NCI-H345 treated with DMSO at 0.1 percent for 48 hours (cell line): Measurements from ENCODE around the gene COX20.
"Not testable (repeated sequence)": the region's sequence is repeated elsewhere in the genome, so short reads cannot be mapped to it uniquely, and the experiment has no call there.

ENCODE experiments used
- DNase-seq: peaks from one replicate; lab custom pipeline; 2025; ENCODE audit not compliant: unreplicated experiment; lab: John Stamatoyannopoulos, UW

COX20 gene

GRCh38 chr1:244821134-244821533 is 14.3 kb upstream of the COX20 start:
- DNase-seq = no peak

DNA sequence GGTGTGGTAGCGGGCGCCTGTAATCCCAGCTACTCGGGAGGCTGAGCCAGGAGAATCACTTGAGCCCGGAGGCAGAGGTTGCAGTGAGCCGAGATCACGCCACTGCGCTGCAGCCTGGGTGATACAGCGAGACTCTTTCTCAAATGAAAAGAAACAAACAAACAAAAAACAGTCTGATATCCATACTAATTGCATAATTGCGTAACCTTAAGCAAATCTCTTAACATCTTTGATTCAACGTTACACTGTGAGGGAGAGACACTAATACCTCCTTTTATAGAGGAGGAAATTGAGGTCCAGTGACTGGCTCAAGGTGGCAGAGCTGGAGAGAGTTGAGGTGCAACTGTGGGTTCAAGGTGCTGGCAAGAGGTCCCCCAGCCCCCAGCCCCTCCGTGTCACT is 12.6 kb upstream of the COX20 start:
- DNase-seq = no peak

DNA sequence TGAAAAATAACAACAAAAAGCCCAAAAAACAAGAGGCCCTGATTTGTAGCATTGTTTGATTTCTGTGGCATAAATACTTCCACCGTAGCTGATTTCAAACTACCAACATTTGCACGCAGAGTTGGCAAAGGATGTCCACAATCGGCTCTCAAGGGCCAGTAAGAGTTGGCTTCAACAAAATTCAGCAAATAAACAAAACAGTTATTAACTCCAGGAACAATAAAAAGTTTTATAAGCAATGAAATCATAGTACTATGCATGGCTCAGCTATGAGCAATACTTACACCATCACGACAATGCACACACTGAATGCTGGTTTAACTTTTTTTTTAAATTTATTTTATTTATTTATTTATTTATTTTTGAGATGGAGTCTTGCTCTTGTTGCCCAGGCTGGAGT is 8.7 kb upstream of the COX20 start:
- no peak for DNase-seq

- DNase-seq = no peak
Measured at GRCh38 chr1:244830639-244831038, 4.8 kb upstream of the COX20 start.

DNA sequence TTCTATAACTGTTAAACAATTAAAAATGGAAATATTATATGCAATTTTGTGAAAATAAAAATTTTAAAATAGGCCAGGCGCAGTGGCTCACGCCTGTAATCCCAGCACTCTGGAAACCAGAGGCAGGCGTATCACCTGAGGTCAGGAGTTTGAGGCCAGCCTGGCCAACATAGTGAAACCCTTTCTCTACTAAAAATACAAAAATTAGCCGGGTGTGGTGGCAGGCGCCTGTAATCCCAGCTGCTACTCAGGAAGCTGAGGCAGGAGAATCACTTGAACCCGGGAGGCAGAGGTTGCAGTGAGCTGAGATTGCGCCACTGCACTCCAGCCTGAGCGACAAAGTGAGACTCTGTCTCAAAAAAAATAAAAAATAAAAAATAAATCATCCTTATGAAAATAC is 2.2 kb upstream of the COX20 start:
- not testable (repeated sequence) for DNase-seq

- no peak for DNase-seq
Measured at GRCh38 chr1:244833734-244834542, 1.5 kb upstream of the COX20 start.

GRCh38 chr1:244834543-244835275 is 749 bp upstream of the COX20 start:
- peak; percentile 95 for DNase-seq

DNA sequence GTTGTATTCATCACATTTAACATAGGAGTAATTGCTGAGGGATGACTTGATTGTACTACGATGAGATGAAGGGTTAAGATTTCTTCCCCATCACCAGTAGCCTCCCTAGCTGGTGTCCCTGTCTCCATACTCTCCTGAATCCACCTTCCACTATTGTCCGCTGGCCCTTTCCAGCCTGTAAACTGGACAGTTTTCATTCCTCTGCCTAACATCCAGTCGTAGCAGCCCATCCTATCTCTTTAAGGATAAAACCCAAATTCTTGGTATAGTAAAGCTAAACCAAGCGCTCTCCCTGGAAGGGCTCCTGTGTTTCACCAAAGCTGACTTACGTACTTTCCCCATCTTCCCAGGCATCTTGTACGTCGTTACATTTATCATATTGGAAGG is 670 bp downstream of the COX20 start:
- no peak for DNase-seq

DNA sequence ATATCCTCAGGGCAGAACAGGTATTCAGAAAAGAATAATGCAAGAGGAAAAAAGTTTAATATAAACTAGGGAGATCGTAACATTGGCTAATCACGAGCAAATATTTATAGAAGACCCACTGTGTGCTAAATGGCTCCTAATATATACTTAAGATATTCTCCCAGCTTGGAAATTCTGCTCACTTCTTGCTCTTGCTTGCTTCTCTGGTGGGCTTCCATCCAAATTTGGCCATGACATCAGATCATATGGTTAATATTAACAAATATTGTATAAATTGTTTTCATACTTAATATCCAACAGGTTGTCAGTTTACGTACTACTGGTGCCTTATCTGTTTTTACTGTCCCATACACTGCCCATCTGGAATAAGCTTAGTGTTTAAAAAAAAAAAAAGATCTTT is 1.1 kb downstream of the COX20 start:
- DNase-seq = no peak

DNA sequence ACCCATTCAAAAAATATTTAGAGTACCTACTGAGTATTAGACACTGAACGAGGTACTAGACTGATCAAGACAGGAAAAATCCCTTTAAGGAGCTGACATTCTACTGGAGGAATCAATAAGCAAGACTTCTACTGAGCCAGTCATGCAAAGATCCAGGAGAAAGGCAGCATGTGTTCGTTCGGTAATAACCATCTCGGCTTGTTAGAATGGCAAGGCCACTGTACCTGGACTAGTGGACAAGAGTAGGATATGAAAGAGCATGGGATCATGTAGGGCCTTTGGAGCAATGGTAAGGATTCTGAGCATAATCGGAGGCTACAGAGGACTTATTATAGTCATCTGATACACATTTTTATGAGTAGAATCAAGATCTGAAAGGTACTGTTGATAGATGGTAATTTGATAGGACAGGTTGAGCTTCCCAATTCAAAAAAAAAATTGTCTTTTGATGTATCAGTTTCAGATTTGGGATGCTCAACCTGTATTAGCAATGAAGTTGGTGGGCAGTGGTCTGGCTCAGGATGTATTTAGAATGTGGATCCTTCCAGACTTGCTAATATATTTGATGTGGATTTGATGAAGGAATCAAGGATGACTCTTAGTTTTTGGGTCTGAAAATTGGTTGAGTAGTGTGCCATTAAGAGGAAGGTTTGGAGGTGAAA is 2.3 kb downstream of the COX20 start:
- no peak for DNase-seq

- DNase-seq = no peak
Measured at GRCh38 chr1:244839656-244840055, 4.2 kb downstream of the COX20 start.

DNA sequence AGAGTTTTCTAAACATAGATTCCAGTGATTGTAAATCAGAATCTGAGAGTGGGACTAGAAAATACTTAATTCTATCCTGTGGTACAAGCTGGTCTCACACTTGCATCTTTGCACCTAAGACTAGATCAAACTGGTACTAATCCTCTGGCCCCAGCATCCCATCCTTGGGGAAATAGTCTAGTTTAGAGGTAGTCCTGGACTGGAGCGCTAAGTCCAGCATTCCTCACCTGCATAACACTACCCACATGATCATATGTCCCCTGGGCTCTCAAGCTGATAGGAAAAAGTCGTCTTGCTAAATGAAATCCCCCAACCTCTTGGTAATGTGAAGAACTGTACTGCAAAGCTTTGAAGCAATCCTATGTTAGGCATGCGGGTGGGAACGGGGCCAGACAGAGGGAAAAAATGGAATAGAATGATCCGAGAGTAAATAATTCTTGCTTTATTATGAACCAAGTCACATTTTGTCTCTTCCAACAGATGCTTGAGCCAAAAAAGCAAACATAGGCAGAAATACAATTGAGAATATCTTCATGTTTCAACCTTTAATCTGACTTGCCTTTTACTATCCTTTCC is 4.8 kb downstream of the COX20 start:
- no peak for DNase-seq

DNA sequence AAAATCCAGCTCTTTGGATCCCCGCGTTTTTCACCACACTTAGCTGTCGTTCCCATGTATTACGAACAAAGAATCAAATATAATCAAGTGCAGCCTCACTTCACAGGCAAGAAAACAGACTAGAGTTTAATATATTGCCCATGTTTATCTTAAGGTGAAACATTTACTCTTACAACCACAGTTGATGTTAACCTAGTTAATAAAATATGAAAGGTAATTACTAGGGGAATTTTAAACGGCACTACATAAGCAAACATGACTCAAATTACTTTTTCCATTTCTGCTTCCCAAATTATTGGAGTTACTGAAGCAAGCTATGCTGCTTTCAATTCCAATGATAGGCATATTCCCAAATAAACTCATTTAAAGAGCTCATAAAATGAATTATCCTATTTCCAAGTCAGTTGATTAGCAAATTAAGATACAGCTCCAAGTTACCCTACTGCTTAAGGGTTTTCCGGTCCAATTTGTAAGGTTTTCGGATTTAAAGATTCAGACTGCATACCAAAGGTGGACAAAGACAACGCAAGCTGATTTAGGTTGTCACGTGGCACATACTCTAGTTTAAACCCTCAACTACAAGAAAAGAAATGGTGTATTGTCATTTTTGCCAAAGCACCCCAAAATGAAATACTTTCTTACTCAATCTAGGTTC is 5.9 kb downstream of the COX20 start:
- DNase-seq = no peak

GRCh38 chr1:244843148-244843978 is 7.9 kb downstream of the COX20 start:
- DNase-seq = no peak

- no peak for DNase-seq
Measured at GRCh38 chr1:244844155-244845121, 9.0 kb downstream of the COX20 start.

- DNase-seq = no peak
Measured at GRCh38 chr1:244846653-244847052, 11.2 kb downstream of the COX20 start.

DNA sequence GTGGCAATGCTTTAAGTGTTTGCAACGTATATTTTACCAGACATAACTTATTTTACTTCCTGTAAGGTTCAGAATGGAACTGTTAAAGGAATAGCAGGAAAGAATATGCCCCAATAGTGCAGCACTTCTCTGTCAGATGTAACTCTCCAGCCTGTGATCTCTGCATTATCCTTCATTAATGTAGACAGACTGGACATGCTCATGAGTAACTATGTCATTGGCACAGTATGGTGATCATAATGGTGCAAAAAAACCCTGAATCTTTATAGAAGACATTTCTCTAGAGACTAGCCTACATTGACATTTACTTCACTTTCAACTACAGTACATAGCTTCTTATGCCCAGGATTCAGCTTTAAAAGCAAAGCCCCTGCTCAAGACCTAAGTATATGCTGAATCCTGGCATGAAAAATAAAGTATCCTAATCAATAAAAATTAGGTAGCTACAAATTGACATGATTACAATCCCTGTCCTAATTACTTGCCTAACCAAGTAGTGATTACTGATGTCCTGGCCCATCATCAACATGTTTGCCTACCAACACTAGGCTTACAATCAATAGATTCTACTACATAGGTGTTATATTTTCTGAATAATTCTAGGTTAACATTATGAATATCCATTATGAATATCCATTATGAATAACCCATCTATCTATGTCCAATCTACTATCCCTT is 13.9 kb downstream of the COX20 start:
- DNase-seq = no peak

DNA sequence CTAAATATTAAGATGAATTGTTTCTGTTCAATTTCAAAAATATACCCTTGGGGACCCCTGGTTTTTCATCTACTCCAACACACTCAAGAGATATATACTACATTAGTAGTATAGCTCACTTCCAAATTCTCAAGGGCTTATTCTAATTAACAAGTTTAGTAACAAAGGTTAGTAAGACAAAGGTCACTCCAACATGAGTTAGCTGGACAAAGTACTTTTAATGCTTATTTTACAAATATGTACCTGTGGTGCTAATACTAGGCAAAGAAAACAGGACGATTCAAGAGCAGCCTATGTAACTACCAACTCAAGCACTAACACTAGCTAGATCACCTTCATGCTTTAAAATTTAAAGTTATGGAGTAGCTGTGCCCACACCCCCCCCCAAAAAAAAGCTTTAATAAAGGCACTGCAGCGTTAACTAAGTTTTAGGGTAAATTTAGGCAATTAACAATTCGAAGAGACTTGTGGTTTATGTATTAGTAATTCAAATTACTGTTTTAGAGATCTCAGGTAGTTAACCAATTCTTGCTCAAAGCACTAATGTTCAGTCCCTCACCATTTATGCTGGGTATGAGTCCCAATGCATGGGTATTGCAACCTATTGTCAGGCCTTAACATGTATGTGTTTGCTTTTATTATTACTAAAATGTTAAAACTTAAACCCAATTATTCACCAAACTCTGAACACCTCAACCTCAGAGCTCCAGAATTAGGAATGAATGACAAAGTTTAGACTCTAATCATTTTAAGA is 14.8 kb downstream of the COX20 start:
- DNase-seq = no peak
